ENCODE results near the gene AMBRA1.
"Not testable (repeated sequence)": the region's sequence is repeated elsewhere in the genome, so short reads cannot be mapped to it uniquely, and the experiment has no call there.

Gene AMBRA1

GRCh38 chr11:46611526-46612304, 17.9 kb upstream of the AMBRA1 start:
- no peak for DNase-seq

DNA sequence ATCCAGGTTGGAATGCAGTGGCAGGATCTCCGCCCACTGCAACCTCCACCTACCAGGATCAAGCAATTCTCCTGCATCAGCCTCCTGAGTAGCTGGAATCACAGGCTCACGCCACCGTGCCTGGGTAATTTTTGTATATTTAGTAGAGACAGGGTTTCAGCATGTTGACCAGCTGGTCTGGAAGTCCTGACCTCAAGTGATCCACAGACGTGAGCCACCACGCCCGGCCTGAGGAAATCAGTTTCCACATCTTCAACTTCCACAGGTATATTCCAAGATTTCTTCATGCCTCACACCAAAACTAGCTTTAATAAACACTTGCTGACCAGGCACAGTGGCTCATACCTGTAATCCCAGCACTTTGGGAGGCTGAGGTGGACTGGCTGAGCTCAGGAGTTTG, 15.6 kb upstream of the AMBRA1 start:
- no peak for DNase-seq

GRCh38 chr11:46607516-46607915, 13.7 kb upstream of the AMBRA1 start:
- DNase-seq: no peak

- no peak for DNase-seq
These were observed 11.0 kb upstream of the AMBRA1 start for GRCh38 chr11:46604796-46605195.

GRCh38 chr11:46603704-46604308, 10.0 kb upstream of the AMBRA1 start:
- DNase-seq: no peak

- no peak for DNase-seq
These were observed 7.3 kb upstream of the AMBRA1 start for GRCh38 chr11:46601129-46601528.

- no peak for DNase-seq
These were observed 6.6 kb upstream of the AMBRA1 start for GRCh38 chr11:46600194-46600960.

DNA sequence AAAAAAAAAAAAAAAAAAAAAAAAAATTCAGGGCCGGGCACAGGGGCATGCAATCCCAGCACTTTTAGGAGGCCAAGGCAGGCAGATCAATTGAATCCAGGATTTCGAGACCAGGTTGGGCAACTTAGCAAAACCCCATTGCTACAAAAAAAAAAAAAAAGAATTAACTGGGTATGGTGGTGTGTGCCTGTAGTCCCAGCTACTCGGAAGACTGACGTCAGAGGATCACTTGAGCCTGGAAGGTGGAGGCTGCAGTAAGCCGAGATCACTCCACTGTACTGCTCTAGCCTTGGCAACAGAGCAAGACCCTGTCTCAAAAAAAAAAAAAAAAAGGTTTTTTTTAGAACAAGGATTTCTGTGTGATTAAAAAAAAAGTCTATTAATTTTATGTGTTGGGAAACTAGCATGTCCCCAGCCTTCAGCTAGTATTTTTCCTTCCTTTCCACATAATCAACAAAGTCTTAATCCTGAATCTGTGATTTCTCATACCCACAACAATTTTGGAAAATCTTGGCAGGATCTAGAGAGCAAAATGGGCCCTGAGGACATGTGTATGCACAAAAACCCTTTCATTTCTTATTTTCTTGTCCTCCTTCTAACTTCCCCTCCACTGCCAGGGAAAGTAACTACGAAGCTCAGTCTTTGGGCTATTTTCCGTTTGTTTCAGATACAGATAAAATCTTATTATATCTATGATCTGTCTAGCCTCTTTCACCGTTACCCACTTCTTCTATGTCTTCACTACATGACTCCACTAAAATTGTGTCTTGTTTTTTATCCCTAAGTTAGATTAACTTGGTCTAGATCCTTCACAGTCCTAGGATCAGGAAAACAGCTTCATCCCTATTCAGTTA, 5.7 kb upstream of the AMBRA1 start:
- DNase-seq: no peak

DNA sequence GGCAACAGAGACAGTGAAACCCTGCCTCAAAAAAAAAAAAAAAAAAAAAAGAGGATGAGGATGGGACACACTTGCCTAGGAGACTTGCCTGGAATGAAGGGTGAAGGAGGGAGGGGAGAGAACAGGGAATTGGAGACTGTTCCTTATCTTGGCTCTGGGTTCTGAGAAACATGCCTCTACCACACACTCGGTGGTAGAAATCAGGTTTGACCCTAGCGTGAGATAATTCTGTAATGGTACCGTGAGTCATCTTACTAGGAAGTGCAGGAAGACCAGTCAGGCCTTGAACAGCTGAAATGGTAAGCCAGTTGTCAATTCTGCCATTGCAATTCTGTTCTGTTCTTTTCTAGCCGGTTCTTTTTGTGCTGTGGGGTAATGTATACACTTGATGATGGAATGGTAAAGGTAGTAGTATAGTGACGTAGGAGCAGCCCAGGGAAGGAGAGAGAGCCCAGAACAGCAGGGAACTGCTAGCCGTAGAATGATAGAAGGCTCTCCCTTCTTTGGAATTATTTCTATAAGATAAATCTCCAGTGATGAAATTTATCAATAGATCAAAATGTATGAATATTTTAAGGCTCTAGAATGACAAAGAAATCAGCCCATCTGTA, 3.9 kb upstream of the AMBRA1 start:
- DNase-seq: no peak

DNA sequence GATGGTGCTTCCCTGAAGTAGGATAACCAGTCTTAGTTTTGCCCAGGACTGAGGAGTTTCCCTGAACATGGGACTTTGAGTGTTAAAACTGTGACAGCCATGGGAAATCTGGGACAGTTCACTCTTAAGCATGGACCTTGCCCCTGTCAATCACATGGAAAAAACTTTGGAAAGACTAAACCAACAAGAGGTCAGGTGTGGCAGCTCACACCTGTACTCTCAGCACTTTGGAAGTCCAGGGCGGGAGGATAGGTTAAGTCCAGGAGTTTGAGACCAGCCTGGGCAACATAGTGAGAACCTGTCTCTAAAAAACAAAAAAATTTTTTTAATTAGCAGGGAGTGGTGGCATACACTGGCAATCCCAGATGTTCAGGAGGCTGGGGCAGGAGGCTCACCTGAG, 3.3 kb upstream of the AMBRA1 start:
- DNase-seq: no peak

GRCh38 chr11:46594785-46595184, 962 bp upstream of the AMBRA1 start:
- no peak for DNase-seq

GRCh38 chr11:46594374-46594700, 514 bp upstream of the AMBRA1 start:
- DNase-seq: no peak

- no peak for DNase-seq
These were observed 2.9 kb downstream of the AMBRA1 start for GRCh38 chr11:46590740-46591605.

DNA sequence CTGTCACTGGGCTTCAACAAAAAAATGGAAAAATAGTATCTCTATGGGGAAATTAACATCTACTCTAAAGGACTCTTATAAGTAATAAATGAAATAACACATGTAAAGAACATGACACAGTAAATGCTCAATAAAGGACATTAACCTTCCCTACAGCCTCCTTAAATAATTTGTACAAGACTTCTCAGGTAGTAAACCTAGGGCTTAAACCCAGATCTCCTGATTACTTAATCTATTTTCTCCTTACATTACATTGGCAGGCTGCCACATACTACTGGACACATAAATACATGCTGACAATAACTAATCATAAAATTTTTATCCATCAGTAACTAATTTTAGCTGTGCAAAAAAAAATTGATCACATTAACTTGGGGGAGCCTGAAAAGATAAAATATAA, 4.9 kb downstream of the AMBRA1 start:
- DNase-seq: no peak

GRCh38 chr11:46588131-46588530, 5.7 kb downstream of the AMBRA1 start:
- no peak for DNase-seq

GRCh38 chr11:46583513-46583912, 10.3 kb downstream of the AMBRA1 start:
- DNase-seq: not testable (repeated sequence)

- no peak for DNase-seq
These were observed 11.2 kb downstream of the AMBRA1 start for GRCh38 chr11:46582588-46582987.

GRCh38 chr11:46577058-46577457, 16.8 kb downstream of the AMBRA1 start:
- DNase-seq: no peak

DNA sequence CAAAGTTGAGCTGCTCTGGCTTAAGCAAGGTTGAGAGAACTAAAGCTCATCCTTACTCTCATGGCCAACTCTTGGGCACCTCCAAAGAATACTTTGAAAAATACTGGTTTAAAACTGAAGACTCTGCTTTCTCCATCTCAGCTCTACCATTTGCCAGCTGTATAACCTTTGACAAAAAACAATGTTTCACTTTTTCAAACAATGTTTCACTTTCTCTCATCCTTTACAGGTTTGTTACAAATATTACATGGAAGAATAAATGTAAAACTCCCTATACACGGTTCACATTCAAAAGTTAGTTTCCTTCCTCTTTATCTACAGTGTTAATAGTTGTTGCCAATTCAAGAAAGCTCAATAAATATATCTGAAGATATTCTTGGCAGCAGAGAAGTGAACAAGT, 19.2 kb downstream of the AMBRA1 start:
- no peak for DNase-seq

DNA sequence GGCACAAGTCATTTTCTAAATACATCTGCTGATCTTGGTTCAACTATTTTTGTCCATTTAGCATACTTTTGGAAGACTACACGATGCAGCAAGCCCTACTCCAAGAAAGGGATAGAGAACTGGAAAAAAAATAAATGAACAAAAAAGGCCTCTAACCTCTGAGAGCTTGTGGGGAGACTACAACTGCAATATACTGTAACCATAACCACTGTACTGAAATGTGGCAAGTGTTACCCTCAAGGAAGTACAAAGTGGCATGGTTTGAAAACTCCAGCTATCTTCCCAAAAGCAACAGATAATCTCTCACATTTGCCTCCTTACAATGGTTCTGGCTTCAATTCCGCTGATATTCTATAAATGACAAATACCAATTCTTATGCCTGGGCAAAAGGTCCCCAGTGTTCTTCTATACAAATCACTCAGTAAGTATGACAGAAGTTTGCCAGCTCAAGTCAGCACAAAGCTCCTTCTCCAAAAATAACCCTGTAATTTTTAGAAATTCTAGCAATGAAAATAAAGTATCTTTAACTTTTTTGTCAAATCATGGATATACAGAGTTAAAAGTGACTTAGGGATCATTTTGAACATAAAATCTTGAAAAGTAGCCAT, 22.9 kb downstream of the AMBRA1 start:
- no peak for DNase-seq

- no peak for DNase-seq
These were observed 28.5 kb downstream of the AMBRA1 start for GRCh38 chr11:46565232-46565840.

All from NCI-H187 (cell line).